HG02571 (cell line): Measurements from ENCODE around the gene GRIN3A.
"Not testable (repeated sequence)": the region's sequence is repeated elsewhere in the genome, so short reads cannot be mapped to it uniquely, and the experiment has no call there.

Experiments
- ATAC-seq: cut with Tn5 transposase; IDR thresholded peaks from one replicate; pipeline ENCODE4 v1.9.1; 2021; ENCODE audit warnings: mild to moderate bottlenecking, moderate library complexity; ENCODE audit not compliant: unreplicated experiment

GRIN3A gene

GRCh38 chr9:101738566-101739183, at the start of gene GRIN3A:
GRIN3A (minus strand) TSS chr9:101738647; CDS start chr9:101737979, 668 bp downstream.
- ATAC-seq, result no peak

- no peak for ATAC-seq
Observed at GRCh38 chr9:101787891-101788290, 49.4 kb upstream of the GRIN3A start.

- ATAC-seq, result no peak
Observed at GRCh38 chr9:101778332-101778731, 39.9 kb upstream of the GRIN3A start.

- no peak for ATAC-seq
Observed at GRCh38 chr9:101764472-101764871, 26.0 kb upstream of the GRIN3A start.

- ATAC-seq, result no peak
Observed at GRCh38 chr9:101758304-101758930, 20.0 kb upstream of the GRIN3A start.

- ATAC-seq, result no peak
Observed at GRCh38 chr9:101753716-101754115, 15.3 kb upstream of the GRIN3A start.

- ATAC-seq, result no peak
Observed at GRCh38 chr9:101751895-101752294, 13.4 kb upstream of the GRIN3A start.

GRCh38 chr9:101739311-101739710, 864 bp upstream of the GRIN3A start:
- no peak for ATAC-seq

GRCh38 chr9:101737705-101738565, 512 bp downstream of the GRIN3A start:
- ATAC-seq, result no peak

- no peak for ATAC-seq
Observed at GRCh38 chr9:101737165-101737704, 1.2 kb downstream of the GRIN3A start.

GRCh38 chr9:101736717-101737116, 1.7 kb downstream of the GRIN3A start:
- ATAC-seq, result no peak

- ATAC-seq, result no peak
Observed at GRCh38 chr9:101731429-101731828, 7.0 kb downstream of the GRIN3A start.

GRCh38 chr9:101727612-101728524, 10.6 kb downstream of the GRIN3A start:
- ATAC-seq, result peak; percentile 93

- ATAC-seq, result not testable (repeated sequence)
Observed at GRCh38 chr9:101724271-101724670, 14.2 kb downstream of the GRIN3A start.

- no peak for ATAC-seq
Observed at GRCh38 chr9:101718192-101718591, 20.3 kb downstream of the GRIN3A start.

- ATAC-seq, result no peak
Observed at GRCh38 chr9:101716629-101717028, 21.8 kb downstream of the GRIN3A start.

GRCh38 chr9:101711330-101711941, 27.0 kb downstream of the GRIN3A start:
- peak; percentile 51 for ATAC-seq

- no peak for ATAC-seq
Observed at GRCh38 chr9:101708855-101709254, 29.6 kb downstream of the GRIN3A start.

GRCh38 chr9:101707721-101708120, 30.7 kb downstream of the GRIN3A start:
- ATAC-seq, result no peak

- ATAC-seq, result no peak
Observed at GRCh38 chr9:101706997-101707396, 31.4 kb downstream of the GRIN3A start.
